HepG2 (cell line): Measurements from ENCODE around the gene HES1. TPM values are rescaled to one million over a fixed set of nuclear protein-coding genes. Genes with fewer than 3 reads are reported as not detected.

Source experiments
- ATAC-seq: fragments of 200-7000 bp; cut with Tn5 transposase; 3 replicates; pipeline ENCODE4 v1.9.1; 2020; ENCODE audit warnings: mild to moderate bottlenecking, moderate library complexity
- BruUV-seq: library from RNA; stranded (reverse); fragments of 400-500 nt; replicated peaks from 2 replicates; lab custom pipeline; 2021; lab: Mats Ljungman, UMichigan
- CTCF ChIA-PET: fragments of 300-600 bp; formaldehyde crosslinking; extraction: SDS; loops from one replicate; lab custom pipeline; 2021; ENCODE audit warnings: low total read pairs, inconsistent platforms, low intra/inter-chr PET ratio; lab: Yijun Ruan, JAX
- POLR2A ChIA-PET: fragments of 350-600 bp; sonication (Branson Sonifier 250); formaldehyde crosslinking; loops from one replicate; lab custom pipeline; 2020; ENCODE audit warnings: antibody characterized with exemption, inconsistent platforms; lab: Yijun Ruan, JAX
- DNase-seq: peaks from one replicate; pipeline ENCODE4 v3.0.0-alpha.2; 2015; ENCODE audit warnings: low spot score
- FAIRE-seq: peaks from 3 replicates; lab custom pipeline; 2011; peaks lifted over from hg19 to GRCh38; lab: Jason Lieb, UNC
- H2AFZ ChIP-seq: one replicate; pipeline ENCODE4 v1.6.1; 2011; ENCODE audit warnings: low read length, inconsistent platforms
- H3K27ac ChIP-seq: fragments of 300-600 bp; 3 replicates; pipeline ENCODE4 v1.8.0; 2011; ENCODE audit warnings: mixed run types, mild to moderate bottlenecking, mixed read lengths, low read length, inconsistent platforms; ENCODE audit not compliant: insufficient read depth; ENCODE audit errors: extremely low read length
- H3K27me3 ChIP-seq, 2 experiments: fragments of 200-600 bp in 1 of 2; 2 replicates in 1 of 2; 3 replicates in 1 of 2; pipeline versions ENCODE4 v1.6.0 to v1.8.0; 2011; ENCODE audit warnings: low read length in 2 of 2, mild to moderate bottlenecking in 2 of 2, moderate library complexity in 2 of 2, inconsistent platforms in 1 of 2; ENCODE audit not compliant: insufficient read depth in 2 of 2, control insufficient read depth in 1 of 2
- H3K36me3 ChIP-seq, 2 experiments: fragments of 200-600 bp in 1 of 2; replicated peaks in 1 of 2; 2 replicates in 1 of 2; 3 replicates in 1 of 2; pipeline versions ENCODE4 v1.5.1 to v1.8.0; 2011; ENCODE audit warnings: low read length in 2 of 2, inconsistent platforms in 1 of 2; ENCODE audit not compliant: insufficient read depth in 2 of 2, control insufficient read depth in 1 of 2
- H3K4me1 ChIP-seq: 2 replicates; pipeline ENCODE4 v1.5.1; 2012; ENCODE audit warnings: low read length, inconsistent platforms; ENCODE audit not compliant: insufficient read depth
- H3K4me2 ChIP-seq: 2 replicates; pipeline ENCODE4 v1.6.0; 2011; ENCODE audit warnings: low read depth, low read length, inconsistent platforms
- H3K4me3 ChIP-seq, 3 experiments: fragments of 200-600 bp in 1 of 3; sonication (generic), shearing (Covaris generic) in 1 of 3; replicated peaks in 1 of 3; 2 replicates each; pipeline ENCODE4 v1.5.1; 2011 to 2016; ENCODE audit warnings: low read length in 3 of 3, inconsistent platforms in 2 of 3, low read depth in 2 of 3, mild to moderate bottlenecking in 2 of 3, control low read depth in 1 of 3, mixed read lengths in 1 of 3; ENCODE audit not compliant: insufficient read depth in 1 of 3
- H3K79me2 ChIP-seq: one replicate; pipeline ENCODE4 v1.6.1; 2011; ENCODE audit warnings: low read length, inconsistent platforms; ENCODE audit not compliant: insufficient read depth
- H3K9ac ChIP-seq: 2 replicates; pipeline ENCODE4 v1.6.0; 2011; ENCODE audit warnings: mild to moderate bottlenecking, low read depth, low read length, inconsistent platforms; ENCODE audit not compliant: insufficient read depth
- H3K9me3 ChIP-seq: 2 replicates; pipeline ENCODE4 v1.5.1; 2012; ENCODE audit warnings: mild to moderate bottlenecking, low read length
- H4K20me1 ChIP-seq: 2 replicates; pipeline ENCODE4 v1.6.0; 2011; ENCODE audit warnings: inconsistent platforms, mild to moderate bottlenecking, low read length, moderate library complexity; ENCODE audit not compliant: insufficient read depth
- BRD4 ChIP-seq: sonication (generic); formaldehyde crosslinking; IDR thresholded peaks from 2 replicates; pipeline ENCODE4 v1.4.0; 2020; ENCODE audit warnings: missing genetic modification reagents
- NFRKB ChIP-seq: fragments of 450-650 bp; IDR thresholded peaks from 2 replicates; pipeline ENCODE4 v1.6.1; 2017
- PAF1 ChIP-seq: IDR thresholded peaks from 2 replicates; pipeline ENCODE4 v1.6.1; 2016; ENCODE audit warnings: missing genetic modification reagents, missing compliant biosample characterization
- RFX5 ChIP-seq: IDR thresholded peaks from 2 replicates; pipeline ENCODE4 v1.6.1; 2011; ENCODE audit warnings: low read depth, low read length, improper control_type of control experiment
- TAF15 ChIP-seq: fragments of 200-400 bp; formaldehyde crosslinking; IDR thresholded peaks from one replicate; pipeline ENCODE4 v1.6.1; 2018; ENCODE audit warnings: mild to moderate bottlenecking, low read depth, low read length; ENCODE audit not compliant: poor library complexity, severe bottlenecking
- TCF7 ChIP-seq: sonication (generic); IDR thresholded peaks from 2 replicates; pipeline ENCODE4 v1.6.1; 2016; ENCODE audit warnings: antibody characterized with exemption, low read depth
- ZNF329 ChIP-seq: sonication (generic); formaldehyde crosslinking; IDR thresholded peaks from 2 replicates; pipeline ENCODE4 v1.9.0; 2021; ENCODE audit warnings: low read depth, mild to moderate bottlenecking, missing genetic modification reagents
- ZNF598 ChIP-seq: sonication (generic); formaldehyde crosslinking; IDR thresholded peaks from 2 replicates; pipeline ENCODE4 v1.5.1; 2020; ENCODE audit warnings: mild to moderate bottlenecking, missing genetic modification reagents, borderline replicate concordance
- ZNF644 ChIP-seq: IDR thresholded peaks from 2 replicates; pipeline ENCODE4 v1.6.1; 2016; ENCODE audit warnings: low read depth
- ZNF782 ChIP-seq: sonication (generic); formaldehyde crosslinking; IDR thresholded peaks from 2 replicates; pipeline ENCODE4 v1.4.0; 2020; ENCODE audit warnings: missing genetic modification reagents, mild to moderate bottlenecking, borderline replicate concordance
- WGBS: methylation state at CpG from one replicate; pipeline ENCODE4 v1.1.6; 2017; ENCODE audit warnings: low lambda C conversion rate; 5-methylcytosine and 5-hydroxymethylcytosine counted together
- in situ Hi-C: cut with HindIII; loops from 2 replicates; pipeline ENCODE4 v1.10.0; 2017; ENCODE audit warnings: low pct_unique_long_range_greater_than_20kb; ENCODE audit not compliant: extremely low pct_ligation_motif_present
- intact Hi-C: fragments of 100-400 bp; cut with micrococcal nuclease; formaldehyde crosslinking; loops from one replicate; pipeline ENCODE4 v1.10.0; 2022; ENCODE audit not compliant: unreplicated experiment
- polyA plus RNA-seq, 8 experiments: library from polyadenylated mRNA; depleted of rRNA in 3 of 8; stranded (reverse) in 7 of 8; unstranded in 1 of 8; fragments of >200 nt; fragmentation: Illumina TruSeq in 4 of 8; extraction: Trizol in 4 of 8; gene quantifications; 2 replicates each; pipeline versions ENCODE4 v1.2.1 to v1.2.3, GENCODE V29; 2011 to 2016; ENCODE audit warnings: low read depth in 4 of 8, missing spikeins in 1 of 8, mixed read lengths in 1 of 8; ENCODE audit not compliant: insufficient read depth in 1 of 8
- total RNA-seq, 5 experiments: library from RNA; depleted of rRNA; stranded (reverse); fragments of >200 nt; fragmentation: Illumina TruSeq; extraction: Trizol; gene quantifications; 2 replicates each; pipeline ENCODE4 v1.2.3, GENCODE V29; 2016; ENCODE audit warnings: low read depth in 1 of 5
- TF ChIP-seq, protein P1 (sequence below): sonication (generic); formaldehyde crosslinking; IDR thresholded peaks from 2 replicates; pipeline ENCODE4 v1.8.0; 2022; ENCODE audit warnings: mild to moderate bottlenecking, missing genetic modification reagents, moderate library complexity
- TF ChIP-seq, protein P2 (sequence below): sonication (generic); formaldehyde crosslinking; IDR thresholded peaks from 2 replicates; pipeline ENCODE4 v1.8.0; 2023; ENCODE audit warnings: mild to moderate bottlenecking, missing genetic modification reagents
- TF ChIP-seq, protein P3 (sequence below): sonication (generic); formaldehyde crosslinking; IDR thresholded peaks from 2 replicates; pipeline ENCODE4 v1.5.1; 2020; ENCODE audit warnings: mild to moderate bottlenecking, missing genetic modification reagents
- TF ChIP-seq, protein P4 (sequence below), 2 experiments: fragments of 450-650 bp in 1 of 2; sonication (generic) in 1 of 2; formaldehyde crosslinking; IDR thresholded peaks; 2 replicates each; pipeline versions ENCODE4 v1.5.0 to v1.8.0; 2020 to 2022; ENCODE audit warnings: mild to moderate bottlenecking in 1 of 2, missing genetic modification reagents in 1 of 2
- TF ChIP-seq, protein P5 (sequence below): sonication (generic); formaldehyde crosslinking; IDR thresholded peaks from 2 replicates; pipeline ENCODE4 v1.5.0; 2020; ENCODE audit warnings: missing genetic modification reagents

The HES1 gene
- total and polyA plus RNA-seq, 2 of the 13 experiments (the other 11 are each of a cell fraction or from before 2014, with no cell fraction given): 15.4 to 19.8 TPM

DNA sequence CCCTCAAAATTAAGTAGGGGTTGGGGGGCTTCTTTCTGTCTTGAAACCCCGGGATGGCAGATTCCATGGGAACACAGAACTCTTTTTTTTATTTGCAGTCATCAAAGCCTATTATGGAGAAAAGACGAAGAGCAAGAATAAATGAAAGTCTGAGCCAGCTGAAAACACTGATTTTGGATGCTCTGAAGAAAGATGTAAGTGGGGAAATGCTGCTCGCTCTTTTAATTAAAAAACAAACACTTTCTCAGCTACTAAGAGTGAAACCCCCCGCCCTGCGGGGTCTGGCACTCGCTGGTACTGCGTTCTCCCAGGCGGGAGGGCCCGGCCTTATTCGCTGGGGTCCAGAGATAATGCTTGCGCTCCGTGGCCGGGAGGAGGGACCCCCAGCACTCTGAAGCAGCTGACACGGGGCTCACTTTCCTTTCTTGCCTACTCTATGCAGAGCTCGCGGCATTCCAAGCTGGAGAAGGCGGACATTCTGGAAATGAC is 615 bp downstream of the HES1 start (continued):
- TF ChIP-seq, protein P1, sequence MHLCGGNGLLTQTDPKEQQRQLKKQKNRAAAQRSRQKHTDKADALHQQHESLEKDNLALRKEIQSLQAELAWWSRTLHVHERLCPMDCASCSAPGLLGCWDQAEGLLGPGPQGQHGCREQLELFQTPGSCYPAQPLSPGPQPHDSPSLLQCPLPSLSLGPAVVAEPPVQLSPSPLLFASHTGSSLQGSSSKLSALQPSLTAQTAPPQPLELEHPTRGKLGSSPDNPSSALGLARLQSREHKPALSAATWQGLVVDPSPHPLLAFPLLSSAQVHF (CRISPR knock-in tag): 0 out of 2 replicates have a peak, but pooled peaks have one; percentile 25
- no peak for TF ChIP-seq ZNF329

DNA sequence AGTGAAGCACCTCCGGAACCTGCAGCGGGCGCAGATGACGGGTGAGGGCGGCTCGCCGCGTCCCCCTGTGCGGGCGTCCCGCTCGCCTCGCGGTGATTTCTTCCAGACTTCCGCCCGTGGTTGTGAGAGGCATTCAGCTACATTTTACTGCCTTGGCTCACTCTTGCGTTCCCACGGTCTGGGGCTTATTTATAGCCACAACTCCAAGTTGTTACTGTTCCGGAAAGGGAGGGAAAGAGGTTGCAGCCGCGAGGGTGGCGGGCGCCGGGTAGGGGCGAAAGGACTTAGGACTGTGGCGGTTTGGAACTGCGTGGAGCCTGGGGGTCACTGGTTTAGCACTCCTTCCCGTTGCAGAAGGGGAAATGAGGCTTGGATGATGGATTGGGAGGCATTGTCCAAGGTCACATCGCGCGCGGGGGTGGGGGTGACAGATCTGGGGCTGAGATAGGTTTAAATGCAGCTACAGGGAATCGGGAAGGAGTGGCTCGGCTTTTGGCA is 1.1 kb downstream of the HES1 start:
- Histone ChIP-seq H2AFZ (no peak overlapping the region), H3K4me3 (peak overlapping the region; percentile 81 to 95 (median 86)), H3K9me3 (no peaks in the 10 kb centered on the region), H4K20me1 (peaks cover 19% of the 10 kb centered on the region; the same call in 1 of the 2 replicates), H3K36me3 (peaks cover 0 to 2% of the 10 kb centered on the region in 2 experiments; a peak in 1 of 5 replicates), H3K4me1 (peaks cover 58% of the 10 kb centered on the region), H3K27me3 (no peaks in the 10 kb centered on the region; a peak in 1 of 5 replicates), H3K4me2 (peak overlapping the region; percentile 98), H3K27ac (peak overlapping the region; percentile 76), H3K79me2 (peaks cover 19% of the 10 kb centered on the region), H3K9ac (peak overlapping the region; percentile 80)
- intact Hi-C loops: loop anchor here (2.0 to 10.0 kb wide), 3 partner anchors 348 to 542 kb away; partner anchors contain the start of gene OPA1
- in situ Hi-C loops: loop anchor here (5.0 to 10.0 kb wide), 3 partner anchors 62 to 355 kb away; no protein-coding TSS in a partner anchor
- FAIRE-seq: no peak
- no peak for ATAC-seq
- DNase-seq: peak; percentile 14
- no TSS peak for BruUV-seq
- WGBS: 2% methylated on average over 11 of the region's 34 CpGs
- ChIA-PET CTCF (interaction anchor here (1.5 to 2.4 kb wide), 2 partner anchors 348 to 356 kb away, joined by 6 to 8 read pairs; no protein-coding TSS in a partner anchor), POLR2A (interaction anchor here (1.3 to 11.5 kb wide), 12 partner anchors 12 to 425 kb away, joined by 3 to 128 read pairs (median 8); no protein-coding TSS in a partner anchor)
- no peak for TF ChIP-seq NFRKB
- TF ChIP-seq TAF15: no peak
- TF ChIP-seq, protein P2, sequence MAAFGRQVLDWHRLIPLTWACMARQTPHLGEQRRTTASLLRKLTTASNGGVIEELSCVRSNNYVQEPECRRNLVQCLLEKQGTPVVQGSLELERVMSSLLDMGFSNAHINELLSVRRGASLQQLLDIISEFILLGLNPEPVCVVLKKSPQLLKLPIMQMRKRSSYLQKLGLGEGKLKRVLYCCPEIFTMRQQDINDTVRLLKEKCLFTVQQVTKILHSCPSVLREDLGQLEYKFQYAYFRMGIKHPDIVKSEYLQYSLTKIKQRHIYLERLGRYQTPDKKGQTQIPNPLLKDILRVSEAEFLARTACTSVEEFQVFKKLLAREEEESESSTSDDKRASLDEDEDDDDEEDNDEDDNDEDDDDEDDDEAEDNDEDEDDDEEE (CRISPR knock-in tag): peak; percentile 35; the same call in 1 of the 2 replicates
- TF ChIP-seq ZNF598 (CRISPR knock-in tag): 0 out of 2 replicates have a peak, but pooled peaks have one; percentile 34
- TF ChIP-seq PAF1 (CRISPR knock-in tag): no peak
- TF ChIP-seq, protein P3, sequence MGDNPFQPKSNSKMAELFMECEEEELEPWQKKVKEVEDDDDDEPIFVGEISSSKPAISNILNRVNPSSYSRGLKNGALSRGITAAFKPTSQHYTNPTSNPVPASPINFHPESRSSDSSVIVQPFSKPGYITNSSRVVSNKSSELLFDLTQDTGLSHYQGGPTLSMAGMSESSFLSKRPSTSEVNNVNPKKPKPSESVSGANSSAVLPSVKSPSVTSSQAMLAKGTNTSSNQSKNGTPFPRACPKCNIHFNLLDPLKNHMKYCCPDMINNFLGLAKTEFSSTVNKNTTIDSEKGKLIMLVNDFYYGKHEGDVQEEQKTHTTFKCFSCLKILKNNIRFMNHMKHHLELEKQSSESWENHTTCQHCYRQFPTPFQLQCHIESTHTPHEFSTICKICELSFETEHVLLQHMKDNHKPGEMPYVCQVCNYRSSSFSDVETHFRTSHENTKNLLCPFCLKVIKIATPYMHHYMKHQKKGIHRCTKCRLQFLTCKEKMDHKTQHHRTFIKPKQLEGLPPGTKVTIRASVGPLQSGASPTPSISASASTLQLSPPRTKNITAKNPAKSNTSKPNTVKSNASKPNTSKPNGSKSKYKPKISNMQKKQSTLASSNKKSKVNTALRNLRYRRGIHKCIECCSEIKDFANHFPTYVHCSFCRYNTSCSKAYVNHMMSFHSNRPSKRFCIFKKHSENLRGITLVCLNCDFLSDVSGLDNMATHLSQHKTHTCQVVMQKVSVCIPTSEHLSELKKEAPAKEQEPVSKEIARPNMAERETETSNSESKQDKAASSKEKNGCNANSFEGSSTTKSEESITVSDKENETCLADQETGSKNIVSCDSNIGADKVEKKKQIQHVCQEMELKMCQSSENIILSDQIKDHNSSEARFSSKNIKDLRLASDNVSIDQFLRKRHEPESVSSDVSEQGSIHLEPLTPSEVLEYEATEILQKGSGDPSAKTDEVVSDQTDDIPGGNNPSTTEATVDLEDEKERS (CRISPR knock-in tag): no peak
- TF ChIP-seq BRD4: no peak
- no peak for TF ChIP-seq TCF7
- TF ChIP-seq, protein P4, sequence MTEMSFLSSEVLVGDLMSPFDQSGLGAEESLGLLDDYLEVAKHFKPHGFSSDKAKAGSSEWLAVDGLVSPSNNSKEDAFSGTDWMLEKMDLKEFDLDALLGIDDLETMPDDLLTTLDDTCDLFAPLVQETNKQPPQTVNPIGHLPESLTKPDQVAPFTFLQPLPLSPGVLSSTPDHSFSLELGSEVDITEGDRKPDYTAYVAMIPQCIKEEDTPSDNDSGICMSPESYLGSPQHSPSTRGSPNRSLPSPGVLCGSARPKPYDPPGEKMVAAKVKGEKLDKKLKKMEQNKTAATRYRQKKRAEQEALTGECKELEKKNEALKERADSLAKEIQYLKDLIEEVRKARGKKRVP (CRISPR knock-in tag; IDR thresholded peaks at IDR 0.05): peak in 1 of 2 experiments; percentile 57; a peak in 2 of 4 replicates
- no peak for TF ChIP-seq RFX5
- TF ChIP-seq ZNF644: no peak
- TF ChIP-seq ZNF782 (CRISPR knock-in tag): no peak
- TF ChIP-seq, protein P5, sequence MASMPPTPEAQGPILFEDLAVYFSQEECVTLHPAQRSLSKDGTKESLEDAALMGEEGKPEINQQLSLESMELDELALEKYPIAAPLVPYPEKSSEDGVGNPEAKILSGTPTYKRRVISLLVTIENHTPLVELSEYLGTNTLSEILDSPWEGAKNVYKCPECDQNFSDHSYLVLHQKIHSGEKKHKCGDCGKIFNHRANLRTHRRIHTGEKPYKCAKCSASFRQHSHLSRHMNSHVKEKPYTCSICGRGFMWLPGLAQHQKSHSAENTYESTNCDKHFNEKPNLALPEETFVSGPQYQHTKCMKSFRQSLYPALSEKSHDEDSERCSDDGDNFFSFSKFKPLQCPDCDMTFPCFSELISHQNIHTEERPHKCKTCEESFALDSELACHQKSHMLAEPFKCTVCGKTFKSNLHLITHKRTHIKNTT (CRISPR knock-in tag): no peak
